HepG2 (cell line): Measurements from ENCODE around the gene ZNRF3. TPM values are rescaled to one million over a fixed set of nuclear protein-coding genes. Genes with fewer than 3 reads are reported as not detected.

Experiments used
- CREB1 ChIP-seq, 2 experiments: fragments of 450-650 bp in 1 of 2; IDR thresholded peaks; 2 replicates each; pipeline ENCODE4 v1.6.1; 2016 to 2017; ENCODE audit warnings: control low read depth in 1 of 2, mild to moderate bottlenecking in 1 of 2, missing compliant biosample characterization in 1 of 2, missing genetic modification characterization in 1 of 2
- GPN1 ChIP-seq: sonication (generic); formaldehyde crosslinking; IDR thresholded peaks from 2 replicates; pipeline ENCODE4 v1.5.1; 2020; ENCODE audit warnings: missing genetic modification reagents, borderline replicate concordance
- IRF2 ChIP-seq: IDR thresholded peaks from 2 replicates; pipeline ENCODE4 v1.6.1; 2018; ENCODE audit warnings: missing genetic modification reagents, missing compliant biosample characterization
- KDM6A ChIP-seq: IDR thresholded peaks from 2 replicates; pipeline ENCODE4 v1.6.1; 2016; ENCODE audit warnings: low read depth
- SNRNP70 ChIP-seq: fragments of 200-400 bp; formaldehyde crosslinking; IDR thresholded peaks from 2 replicates; pipeline ENCODE4 v1.6.1; 2017; ENCODE audit warnings: mild to moderate bottlenecking, low read depth, low read length, moderate library complexity
- SOX13 ChIP-seq, 3 experiments: fragments of 450-650 bp in 1 of 3; sonication (generic) in 1 of 3; formaldehyde crosslinking in 1 of 3; IDR thresholded peaks in 2 of 3; conservative IDR thresholded peaks in 1 of 3; 2 replicates each; pipeline versions ENCODE4 v1.5.0 to v1.6.1; 2016 to 2020; ENCODE audit warnings: antibody characterized with exemption in 1 of 3, mild to moderate bottlenecking in 1 of 3, missing compliant biosample characterization in 1 of 3, missing genetic modification reagents in 1 of 3, moderate library complexity in 1 of 3
- SP2 ChIP-seq: sonication (generic); formaldehyde crosslinking; IDR thresholded peaks from 2 replicates; pipeline ENCODE4 v1.5.1; 2020; ENCODE audit warnings: mild to moderate bottlenecking, missing genetic modification reagents
- SRSF1 ChIP-seq: fragments of 200-400 bp; formaldehyde crosslinking; optimal IDR thresholded peaks from 2 replicates; pipeline ENCODE3; 2017; ENCODE audit warnings: mild to moderate bottlenecking, low read depth, low read length, moderate library complexity
- SYNCRIP ChIP-seq: fragments of 200-400 bp; formaldehyde crosslinking; IDR thresholded peaks from 2 replicates; pipeline ENCODE4 v1.6.1; 2018; ENCODE audit warnings: mild to moderate bottlenecking, low read depth, low read length; ENCODE audit not compliant: insufficient read depth
- TEAD2 ChIP-seq: sonication (generic); formaldehyde crosslinking; IDR thresholded peaks from 2 replicates; pipeline ENCODE4 v1.9.0; 2021; ENCODE audit warnings: missing genetic modification reagents
- ZFP82 ChIP-seq: sonication (generic); formaldehyde crosslinking; IDR thresholded peaks from 2 replicates; pipeline ENCODE4 v1.5.1; 2020; ENCODE audit warnings: mild to moderate bottlenecking, missing genetic modification reagents, borderline replicate concordance
- ZNF205 ChIP-seq: IDR thresholded peaks from 2 replicates; pipeline ENCODE4 v1.6.1; 2018; ENCODE audit warnings: missing biosample characterization, missing genetic modification reagents
- ZNF337 ChIP-seq: sonication (generic); formaldehyde crosslinking; IDR thresholded peaks from 2 replicates; pipeline ENCODE4 v1.5.1; 2020; ENCODE audit warnings: missing genetic modification reagents, low read depth, mild to moderate bottlenecking, borderline replicate concordance
- ZNF572 ChIP-seq: sonication (generic); formaldehyde crosslinking; IDR thresholded peaks from 2 replicates; pipeline ENCODE4 v1.5.1; 2020; ENCODE audit warnings: mild to moderate bottlenecking, missing genetic modification reagents
- ZNF670 ChIP-seq: sonication (generic); formaldehyde crosslinking; IDR thresholded peaks from 2 replicates; pipeline ENCODE4 v1.8.0; 2022; ENCODE audit warnings: mild to moderate bottlenecking, missing genetic modification reagents, borderline replicate concordance
- ZSCAN9 ChIP-seq: IDR thresholded peaks from 2 replicates; pipeline ENCODE4 v1.6.1; 2016; ENCODE audit warnings: borderline replicate concordance
- polyA plus RNA-seq, 8 experiments: library from polyadenylated mRNA; depleted of rRNA in 3 of 8; stranded (reverse) in 7 of 8; unstranded in 1 of 8; fragments of >200 nt; fragmentation: Illumina TruSeq in 4 of 8; extraction: Trizol in 4 of 8; gene quantifications; 2 replicates each; pipeline versions ENCODE4 v1.2.1 to v1.2.3, GENCODE V29; 2011 to 2016; ENCODE audit warnings: low read depth in 4 of 8, missing spikeins in 1 of 8, mixed read lengths in 1 of 8; ENCODE audit not compliant: insufficient read depth in 1 of 8
- total RNA-seq, 5 experiments: library from RNA; depleted of rRNA; stranded (reverse); fragments of >200 nt; fragmentation: Illumina TruSeq; extraction: Trizol; gene quantifications; 2 replicates each; pipeline ENCODE4 v1.2.3, GENCODE V29; 2016; ENCODE audit warnings: low read depth in 1 of 5
- TF ChIP-seq, protein P1 (sequence below): sonication (generic); formaldehyde crosslinking; IDR thresholded peaks from 2 replicates; pipeline ENCODE4 v1.4.0; 2020; ENCODE audit warnings: missing genetic modification reagents
- TF ChIP-seq, protein P2 (sequence below): sonication (generic); formaldehyde crosslinking; IDR thresholded peaks from 2 replicates; pipeline ENCODE4 v1.5.0; 2020; ENCODE audit warnings: mild to moderate bottlenecking, low read depth, missing genetic modification reagents, borderline replicate concordance
- TF ChIP-seq, protein P3 (sequence below): sonication (generic); formaldehyde crosslinking; IDR thresholded peaks from 2 replicates; pipeline ENCODE4 v1.5.1; 2020; ENCODE audit warnings: mild to moderate bottlenecking, missing genetic modification reagents, moderate library complexity
- TF ChIP-seq, protein P4 (sequence below): sonication (generic); formaldehyde crosslinking; IDR thresholded peaks from 2 replicates; pipeline ENCODE4 v1.8.1; 2023; ENCODE audit warnings: mild to moderate bottlenecking, inconsistent platforms, moderate library complexity, missing genetic modification reagents, borderline replicate concordance
- TF ChIP-seq, protein P5 (sequence below): sonication (generic); formaldehyde crosslinking; IDR thresholded peaks from 2 replicates; pipeline ENCODE4 v1.8.1; 2023; ENCODE audit warnings: missing genetic modification reagents, inconsistent platforms, borderline replicate concordance

The ZNRF3 gene
- total and polyA plus RNA-seq, 2 of the 13 experiments (the other 11 are each of a cell fraction or from before 2014, with no cell fraction given) = 20.3 to 36.7 TPM

DNA sequence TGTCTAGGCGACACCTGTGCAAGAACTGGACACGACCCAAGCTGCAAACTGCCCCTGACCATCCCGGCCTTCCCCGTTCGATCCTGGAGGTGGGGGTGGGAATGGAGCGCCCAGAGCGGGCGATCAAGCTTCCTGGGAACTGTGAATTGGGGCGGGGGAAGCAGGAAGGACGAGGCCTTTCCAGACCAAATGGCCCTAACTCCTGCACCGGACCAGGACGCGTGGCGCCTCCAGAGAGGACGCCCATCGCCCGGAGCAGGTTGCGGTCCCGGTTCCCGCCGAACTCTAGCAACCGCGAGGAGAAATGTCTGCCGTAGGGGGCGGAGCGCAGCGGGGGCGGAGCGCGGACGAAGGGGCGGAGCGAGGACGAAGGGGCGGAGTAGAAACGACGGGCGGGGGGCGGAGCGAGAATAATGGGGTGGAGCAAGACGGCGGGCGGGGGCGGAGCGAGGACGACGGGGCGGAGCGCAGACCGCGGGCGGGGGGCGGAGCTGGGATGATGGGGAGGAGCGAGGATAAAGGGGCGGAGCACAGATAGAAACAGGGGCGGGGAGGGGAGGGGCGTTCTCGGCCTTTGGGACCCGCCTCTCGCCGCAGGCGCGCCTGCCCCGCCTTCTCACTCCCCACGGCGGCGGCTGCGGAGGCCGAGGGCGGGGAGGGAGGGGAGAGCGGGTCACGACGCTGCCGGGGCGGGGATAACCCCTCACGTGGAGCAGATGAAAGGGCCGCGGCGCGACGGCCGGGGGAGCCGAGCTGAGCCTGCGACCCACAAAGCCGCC lies at the start of gene ZNRF3 (continued):
- TF ChIP-seq, protein P1, sequence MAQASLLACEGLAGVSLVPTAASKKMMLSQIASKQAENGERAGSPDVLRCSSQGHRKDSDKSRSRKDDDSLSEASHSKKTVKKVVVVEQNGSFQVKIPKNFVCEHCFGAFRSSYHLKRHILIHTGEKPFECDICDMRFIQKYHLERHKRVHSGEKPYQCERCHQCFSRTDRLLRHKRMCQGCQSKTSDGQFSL (CRISPR knock-in tag) = 0 out of 2 replicates have a peak, but pooled peaks have one; percentile 30
- TF ChIP-seq ZFP82 = no peak
- TF ChIP-seq SOX13 (IDR thresholded peaks at IDR 0.05) = no peak
- peak in 1 of 2 experiments; percentile 77; a peak in 2 of 4 replicates for TF ChIP-seq SOX13 (CRISPR knock-in tag; conservative IDR thresholded peaks at IDR 0.05 in 1 of 2, IDR thresholded peaks at IDR 0.05 in 1 of 2)
- no peak for TF ChIP-seq SNRNP70
- no peak for TF ChIP-seq SP2 (CRISPR knock-in tag)
- no peak for TF ChIP-seq TEAD2 (CRISPR knock-in tag)
- TF ChIP-seq, protein P2, sequence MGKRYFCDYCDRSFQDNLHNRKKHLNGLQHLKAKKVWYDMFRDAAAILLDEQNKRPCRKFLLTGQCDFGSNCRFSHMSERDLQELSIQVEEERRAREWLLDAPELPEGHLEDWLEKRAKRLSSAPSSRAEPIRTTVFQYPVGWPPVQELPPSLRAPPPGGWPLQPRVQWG (CRISPR knock-in tag) = no peak
- TF ChIP-seq, protein P3, sequence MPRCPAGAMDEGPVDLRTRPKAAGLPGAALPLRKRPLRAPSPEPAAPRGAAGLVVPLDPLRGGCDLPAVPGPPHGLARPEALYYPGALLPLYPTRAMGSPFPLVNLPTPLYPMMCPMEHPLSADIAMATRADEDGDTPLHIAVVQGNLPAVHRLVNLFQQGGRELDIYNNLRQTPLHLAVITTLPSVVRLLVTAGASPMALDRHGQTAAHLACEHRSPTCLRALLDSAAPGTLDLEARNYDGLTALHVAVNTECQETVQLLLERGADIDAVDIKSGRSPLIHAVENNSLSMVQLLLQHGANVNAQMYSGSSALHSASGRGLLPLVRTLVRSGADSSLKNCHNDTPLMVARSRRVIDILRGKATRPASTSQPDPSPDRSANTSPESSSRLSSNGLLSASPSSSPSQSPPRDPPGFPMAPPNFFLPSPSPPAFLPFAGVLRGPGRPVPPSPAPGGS (CRISPR knock-in tag) = peak; percentile 81
- TF ChIP-seq, protein P4, sequence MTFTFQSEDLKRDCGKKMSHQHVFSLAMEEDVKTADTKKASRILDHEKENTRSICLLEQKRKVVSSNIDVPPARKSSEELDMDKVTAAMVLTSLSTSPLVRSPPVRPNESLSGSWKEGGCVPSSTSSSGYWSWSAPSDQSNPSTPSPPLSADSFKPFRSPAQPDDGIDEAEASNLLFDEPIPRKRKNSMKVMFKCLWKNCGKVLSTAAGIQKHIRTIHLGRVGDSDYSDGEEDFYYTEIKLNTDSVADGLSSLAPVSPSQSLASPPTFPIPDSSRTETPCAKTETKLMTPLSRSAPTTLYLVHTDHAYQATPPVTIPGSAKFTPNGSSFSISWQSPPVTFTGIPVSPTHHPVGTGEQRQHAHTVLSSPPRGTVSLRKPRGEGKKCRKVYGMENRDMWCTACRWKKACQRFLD (CRISPR knock-in tag) = no peak
- TF ChIP-seq ZNF670 (CRISPR knock-in tag) = no peak
- TF ChIP-seq ZNF205 (CRISPR knock-in tag) = no peak
- TF ChIP-seq, protein P5, sequence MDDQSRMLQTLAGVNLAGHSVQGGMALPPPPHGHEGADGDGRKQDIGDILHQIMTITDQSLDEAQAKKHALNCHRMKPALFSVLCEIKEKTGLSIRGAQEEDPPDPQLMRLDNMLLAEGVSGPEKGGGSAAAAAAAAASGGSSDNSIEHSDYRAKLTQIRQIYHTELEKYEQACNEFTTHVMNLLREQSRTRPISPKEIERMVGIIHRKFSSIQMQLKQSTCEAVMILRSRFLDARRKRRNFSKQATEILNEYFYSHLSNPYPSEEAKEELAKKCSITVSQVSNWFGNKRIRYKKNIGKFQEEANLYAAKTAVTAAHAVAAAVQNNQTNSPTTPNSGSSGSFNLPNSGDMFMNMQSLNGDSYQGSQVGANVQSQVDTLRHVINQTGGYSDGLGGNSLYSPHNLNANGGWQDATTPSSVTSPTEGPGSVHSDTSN (CRISPR knock-in tag) = no peak
- TF ChIP-seq KDM6A (CRISPR knock-in tag) = no peak
- TF ChIP-seq ZSCAN9 (CRISPR knock-in tag) = no peak
- TF ChIP-seq ZNF572 = 0 out of 2 replicates have a peak, but pooled peaks have one; percentile 61
- peak; percentile 44; the same call in 1 of the 2 replicates for TF ChIP-seq IRF2 (CRISPR knock-in tag)
- no peak for TF ChIP-seq SYNCRIP
- TF ChIP-seq SRSF1 = no peak
- peak; percentile 55; the same call in 1 of the 2 replicates for TF ChIP-seq ZNF337 (CRISPR knock-in tag)
- TF ChIP-seq CREB1 (IDR thresholded peaks at IDR 0.05) = no peak
- TF ChIP-seq CREB1 (CRISPR knock-in tag; IDR thresholded peaks at IDR 0.05) = no peak
- TF ChIP-seq GPN1 (CRISPR knock-in tag) = no peak
